DOHH2 (cell line): ENCODE results near the gene SH2D4B.

Experiments used
- CTCF ChIP-seq: fragments of 200-600 bp; sonication (generic); IDR thresholded peaks from one replicate; pipeline ENCODE4 v1.5.1; 2014; ENCODE audit warnings: antibody characterized with exemption, mild to moderate bottlenecking, low read depth, low read length; ENCODE audit not compliant: poor library complexity, severe bottlenecking
- EZH2phosphoT487 ChIP-seq: fragments of 200-600 bp; sonication (generic); IDR thresholded peaks from 2 replicates; pipeline ENCODE4 v1.6.1; 2017; ENCODE audit warnings: borderline replicate concordance, mild to moderate bottlenecking, antibody characterized with exemption, low read length, moderate library complexity, mixed read lengths

GRCh38 chr10:80686734-80687475, 149.2 kb downstream of the SH2D4B start:
- TF ChIP-seq CTCF: no peak
- TF ChIP-seq EZH2phosphoT487: no peak
